OCI-LY7 (cell line): ENCODE results near the gene TK2. TPM values are rescaled to one million over a fixed set of nuclear protein-coding genes. Genes with fewer than 3 reads are reported as not detected.

ENCODE experiments used
- BruUV-seq: library from RNA; stranded (reverse); fragments of 400-500 nt; replicated peaks from 2 replicates; lab custom pipeline; 2021; lab: Mats Ljungman, UMichigan
- CTCF ChIA-PET: fragments of 300-600 bp; sonication (Branson Sonifier 250); formaldehyde crosslinking; loops from one replicate; lab custom pipeline; 2022; ENCODE audit warnings: antibody characterized with exemption; ENCODE audit not compliant: unreplicated experiment; lab: Charles Lee
- POLR2A ChIA-PET: fragments of 300-600 bp; sonication (Branson Sonifier 250); formaldehyde crosslinking; loops from one replicate; lab custom pipeline; 2022; ENCODE audit warnings: antibody characterized with exemption; lab: Charles Lee
- DNase-seq: peaks from one replicate; pipeline ENCODE4 v3.0.0-alpha.2; 2015; ENCODE audit warnings: low spot score
- H2AFZ ChIP-seq: fragments of 200-600 bp; sonication (generic), shearing (Covaris generic); 2 replicates; pipeline ENCODE4 v1.6.1; 2014; ENCODE audit warnings: mild to moderate bottlenecking, antibody characterized with exemption, low read length, moderate library complexity
- H3K27ac ChIP-seq: fragments of 200-600 bp; sonication (generic); 2 replicates; pipeline ENCODE4 v1.5.1; 2014; ENCODE audit warnings: mixed run types, low read depth, mild to moderate bottlenecking, moderate library complexity, low read length, inconsistent platforms; ENCODE audit not compliant: poor library complexity, severe bottlenecking
- H3K36me3 ChIP-seq: fragments of 200-600 bp; sonication (generic); 2 replicates; pipeline ENCODE4 v1.6.1; 2014; ENCODE audit warnings: mild to moderate bottlenecking, antibody characterized with exemption, low read length, moderate library complexity, mixed read lengths; ENCODE audit not compliant: insufficient read depth
- H3K4me1 ChIP-seq: fragments of 200-600 bp; sonication (generic); 2 replicates; pipeline ENCODE4 v1.5.1; 2014; ENCODE audit warnings: mild to moderate bottlenecking, low read length; ENCODE audit not compliant: insufficient read depth, poor library complexity, severe bottlenecking
- H3K4me2 ChIP-seq: fragments of 200-600 bp; sonication (generic); 2 replicates; pipeline ENCODE4 v1.6.1; 2014; ENCODE audit warnings: mild to moderate bottlenecking, low read length
- H3K4me3 ChIP-seq: fragments of 200-600 bp; sonication (generic); 2 replicates; pipeline ENCODE4 v1.5.1; 2014; ENCODE audit warnings: mild to moderate bottlenecking, low read depth, low read length; ENCODE audit not compliant: poor library complexity, severe bottlenecking
- H3K79me2 ChIP-seq: fragments of 200-600 bp; sonication (generic); 2 replicates; pipeline ENCODE4 v1.6.1; 2016; ENCODE audit warnings: low read depth, mild to moderate bottlenecking, low read length, moderate library complexity, mixed read lengths; ENCODE audit not compliant: insufficient read depth
- H3K9me2 ChIP-seq: fragments of 200-600 bp; sonication (generic); 2 replicates; pipeline ENCODE4 v1.6.1; 2016; ENCODE audit warnings: mild to moderate bottlenecking, low read length, mixed read lengths; ENCODE audit not compliant: insufficient read depth
- H3K9me3 ChIP-seq: fragments of 200-600 bp; sonication (generic); 2 replicates; pipeline ENCODE4 v1.6.1; 2014; ENCODE audit warnings: mild to moderate bottlenecking, mixed run types, low read length, mixed read lengths
- H4K20me1 ChIP-seq: fragments of 200-600 bp; sonication (generic); 2 replicates; pipeline ENCODE4 v1.6.1; 2014; ENCODE audit warnings: mild to moderate bottlenecking, antibody characterized with exemption, low read length, moderate library complexity, mixed read lengths; ENCODE audit not compliant: insufficient read depth
- CTCF ChIP-seq: fragments of 200-600 bp; sonication (generic); conservative IDR thresholded peaks from 2 replicates; pipeline ENCODE4 v1.5.1; 2014; ENCODE audit warnings: mild to moderate bottlenecking, antibody characterized with exemption, low read length, moderate library complexity, mixed read lengths
- EZH2phosphoT487 ChIP-seq: fragments of 200-600 bp; sonication (generic); IDR thresholded peaks from 2 replicates; pipeline ENCODE4 v1.6.1; 2018; ENCODE audit warnings: low read depth, borderline replicate concordance, mild to moderate bottlenecking, mixed run types, antibody characterized with exemption, low read length, moderate library complexity, mixed read lengths
- intact Hi-C: fragments of 100-400 bp; cut with micrococcal nuclease; formaldehyde crosslinking; loops from one replicate; pipeline ENCODE4 v1.10.0; 2022; ENCODE audit not compliant: unreplicated experiment
- total RNA-seq, 2 experiments: library from RNA; depleted of rRNA in 1 of 2; stranded (reverse); fragments of >200 nt in 1 of 2; shearing (Covaris generic) in 1 of 2; gene quantifications; 2 replicates each; pipeline ENCODE4 v1.2.3, GENCODE V29; 2014 to 2022

The TK2 gene
- total RNA-seq, 2 experiments from 2014 or later, result 0.06 to 1.9 TPM

- Histone ChIP-seq H3K4me2 (no peak overlapping the region), H3K9me3 (no peaks in the 10 kb centered on the region), H2AFZ (no peak overlapping the region), H3K27ac (no peak overlapping the region), H3K36me3 (peaks cover 86% of the 10 kb centered on the region), H3K79me2 (peaks cover 16% of the 10 kb centered on the region; the same call in 1 of the 2 replicates), H3K9me2 (no peaks in the 10 kb centered on the region), H4K20me1 (no peaks in the 10 kb centered on the region), H3K4me3 (no peak overlapping the region), H3K4me1 (peaks cover 10% of the 10 kb centered on the region)
- TF ChIP-seq EZH2phosphoT487, result no peak
- TF ChIP-seq CTCF, result no peak
- BruUV-seq, result no TSS peak
- CTCF ChIA-PET, result no interaction called here
- POLR2A ChIA-PET, result interaction anchor here (0.8 kb wide), 1 partner anchor 9 kb away, joined by 5 read pairs; no protein-coding TSS in a partner anchor
- intact Hi-C loops, result no loop called here
- DNase-seq, result no peak
Observed at GRCh38 chr16:66560107-66560506, 10.2 kb upstream of the TK2 start.

DNA sequence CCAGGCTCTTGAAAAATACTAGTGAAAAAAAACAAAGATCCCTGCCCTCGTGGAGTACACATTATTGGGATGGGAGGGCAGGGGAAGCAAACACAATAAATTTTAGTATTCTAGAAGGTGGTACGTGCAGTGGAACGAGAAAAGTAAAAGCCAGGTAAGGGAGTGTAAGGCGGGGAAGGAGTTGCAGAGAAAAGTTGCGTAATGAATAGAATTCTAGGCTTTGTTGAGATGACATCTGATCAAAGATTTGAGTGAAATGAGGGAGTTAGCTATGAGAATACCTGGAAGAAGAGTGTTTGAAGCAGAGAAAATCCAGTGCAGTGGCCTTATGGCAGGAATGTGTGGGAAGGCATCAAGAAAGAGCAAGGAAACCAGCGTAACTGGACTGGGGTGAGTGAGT is 4.6 kb upstream of the TK2 start:
- intact Hi-C loops, result loop anchor here (5.0 kb wide), 1 partner anchor 48 kb away; the partner anchor contains the start of gene CMTM3
- no peak overlapping the region for H2AFZ ChIP-seq
- H3K4me3 ChIP-seq, result peak overlapping the region; percentile 75
- no peak overlapping the region for H3K27ac ChIP-seq
- DNase-seq, result no peak
- no TSS peak for BruUV-seq
- H3K9me3 ChIP-seq, result no peaks in the 10 kb centered on the region
- POLR2A ChIA-PET, result interaction anchor here (1.9 kb wide), 1 partner anchor 9 kb away, joined by 5 read pairs; no protein-coding TSS in a partner anchor
- TF ChIP-seq EZH2phosphoT487, result no peak
- H3K4me2 ChIP-seq, result peak overlapping the region; percentile 95
- CTCF ChIA-PET, result no interaction called here
- peaks cover 55% of the 10 kb centered on the region for H3K36me3 ChIP-seq
- H4K20me1 ChIP-seq, result peaks cover 13% of the 10 kb centered on the region; the same call in 1 of the 2 replicates
- no peaks in the 10 kb centered on the region for H3K9me2 ChIP-seq
- H3K79me2 ChIP-seq, result peaks cover 37% of the 10 kb centered on the region
- H3K4me1 ChIP-seq, result peaks cover 57% of the 10 kb centered on the region

- H3K4me1 ChIP-seq, result peaks cover 62% of the 10 kb centered on the region
- no peaks in the 10 kb centered on the region for H3K9me3 ChIP-seq
- H4K20me1 ChIP-seq, result peaks cover 13% of the 10 kb centered on the region; the same call in 1 of the 2 replicates
- no peaks in the 10 kb centered on the region for H3K9me2 ChIP-seq
- H3K79me2 ChIP-seq, result peaks cover 37% of the 10 kb centered on the region
- BruUV-seq, result no TSS peak
- peaks cover 50% of the 10 kb centered on the region for H3K36me3 ChIP-seq
- no peak overlapping the region for H2AFZ ChIP-seq
- H3K27ac ChIP-seq, result no peak overlapping the region
- TF ChIP-seq EZH2phosphoT487, result no peak
- TF ChIP-seq CTCF, result no peak
- no peak for DNase-seq
- peak overlapping the region; percentile 75 for H3K4me3 ChIP-seq
- ChIA-PET CTCF (no interaction called here), POLR2A (interaction anchor here (1.4 to 3.8 kb wide), 3 partner anchors 10 to 146 kb away, joined by 3 to 23 read pairs (median 5); no protein-coding TSS in a partner anchor)
- H3K4me2 ChIP-seq, result peak overlapping the region; percentile 95
- intact Hi-C loops, result loop anchor here (5.0 kb wide), 1 partner anchor 48 kb away; the partner anchor contains the start of gene CMTM3
Observed at GRCh38 chr16:66554021-66554420, 4.1 kb upstream of the TK2 start.
